SK-N-MC (cell line): Measurements from ENCODE around the gene EEF1AKMT3.
"Not testable (repeated sequence)": the region's sequence is repeated elsewhere in the genome, so short reads cannot be mapped to it uniquely, and the experiment has no call there.

Experiments used
- DNase-seq: peaks from one replicate; pipeline ENCODE4 v3.0.0-alpha.2; 2011; ENCODE audit warnings: low read depth, low spot score
- H3K27ac ChIP-seq: fragments of 200-600 bp; sonication (generic); 2 replicates; pipeline ENCODE4 v1.5.1; 2016; ENCODE audit warnings: mixed run types
- H3K36me3 ChIP-seq: fragments of 200-600 bp; sonication (generic); 2 replicates; pipeline ENCODE4 v1.6.1; 2017; ENCODE audit warnings: antibody characterized with exemption, low read length, mixed read lengths; ENCODE audit not compliant: insufficient read depth
- H3K4me3 ChIP-seq: fragments of 200-600 bp; sonication (generic); 2 replicates; pipeline ENCODE4 v1.5.1; 2016
- H3K9ac ChIP-seq: fragments of 200-600 bp; sonication (generic); 2 replicates; pipeline ENCODE4 v1.8.0; 2017; ENCODE audit warnings: mixed run types, mixed read lengths; ENCODE audit not compliant: insufficient read length
- H3K9me3 ChIP-seq: fragments of 200-600 bp; sonication (generic); 2 replicates; pipeline ENCODE4 v1.6.1; 2017; ENCODE audit warnings: low read depth, mild to moderate bottlenecking, antibody characterized with exemption, low read length, moderate library complexity, mixed read lengths
- EZH2 ChIP-seq: fragments of 200-600 bp; sonication (generic); IDR thresholded peaks from one replicate; pipeline ENCODE4 v1.6.1; 2017; ENCODE audit warnings: antibody characterized with exemption
- FOXP2 ChIP-seq: optimal IDR thresholded peaks from 2 replicates; pipeline ENCODE3; 2011; ENCODE audit warnings: mild to moderate bottlenecking, moderate library complexity; ENCODE audit not compliant: insufficient read depth; ENCODE audit errors: extremely low read length, control extremely low read depth
- POLR2AphosphoS5 ChIP-seq: IDR thresholded peaks from 2 replicates; pipeline ENCODE4 v1.6.1; 2012; ENCODE audit warnings: mild to moderate bottlenecking, low read depth, low read length, borderline replicate concordance

The EEF1AKMT3 gene

GRCh38 chr12:57765698-57766463 lies 6.5 kb upstream of the EEF1AKMT3 start:
- Histone ChIP-seq H3K27ac (no peak overlapping the region), H3K36me3 (peaks cover 22% of the 10 kb centered on the region), H3K4me3 (peak overlapping the region; percentile 64), H3K9ac (no peak overlapping the region), H3K9me3 (no peaks in the 10 kb centered on the region)
- TF ChIP-seq EZH2 (no peak), POLR2AphosphoS5 (no peak)
- DNase-seq, result no peak

- Histone ChIP-seq H3K9ac (no peak within 1 kb of the TSS), H3K36me3 (peaks cover 24% of the 10 kb centered on the region), H3K4me3 (no peak within 1 kb of the TSS), H3K27ac (no peak within 1 kb of the TSS), H3K9me3 (no peaks in the 10 kb centered on the region)
- TF ChIP-seq EZH2 (no peak), POLR2AphosphoS5 (peak; percentile 31; the same call in 1 of the 2 replicates)
- no peak for DNase-seq
Observed at GRCh38 chr12:57766464-57767304, 5.7 kb upstream of the EEF1AKMT3 start, which contains the start of gene CYP27B1. Gene CYP27B1, minus strand, starts transcription at chr12:57767078. Its CDS starts 37 bp downstream, at chr12:57767041.

GRCh38 chr12:57767305-57767698 lies 5.1 kb upstream of the EEF1AKMT3 start:
- DNase-seq, result no peak
- TF ChIP-seq FOXP2, result no peak
- no peak for TF ChIP-seq POLR2AphosphoS5
- no peak for TF ChIP-seq EZH2
- Histone ChIP-seq H3K9ac (no peak overlapping the region), H3K36me3 (peaks cover 24% of the 10 kb centered on the region), H3K27ac (no peak overlapping the region), H3K4me3 (no peak overlapping the region), H3K9me3 (no peaks in the 10 kb centered on the region)

GRCh38 chr12:57767876-57768275 lies 4.5 kb upstream of the EEF1AKMT3 start:
- Histone ChIP-seq H3K4me3 (no peak overlapping the region), H3K27ac (no peak overlapping the region), H3K36me3 (peaks cover 24% of the 10 kb centered on the region), H3K9ac (no peak overlapping the region), H3K9me3 (no peaks in the 10 kb centered on the region)
- no peak for TF ChIP-seq EZH2
- DNase-seq, result no peak

- H3K36me3 ChIP-seq, result peaks cover 24% of the 10 kb centered on the region
Observed at GRCh38 chr12:57769594-57769993, 2.8 kb upstream of the EEF1AKMT3 start.

GRCh38 chr12:57770734-57771133 lies 1.7 kb upstream of the EEF1AKMT3 start:
- Histone ChIP-seq H3K4me3 (no peak overlapping the region; the same call in 1 of the 2 replicates), H3K9me3 (no peaks in the 10 kb centered on the region), H3K27ac (no peak overlapping the region), H3K9ac (peak overlapping the region; percentile 98), H3K36me3 (peaks cover 24% of the 10 kb centered on the region)
- TF ChIP-seq FOXP2 (no peak), POLR2AphosphoS5 (no peak), EZH2 (no peak)
- DNase-seq, result no peak

More at GRCh38 chr12:57769594-57769993, 2.8 kb upstream of the EEF1AKMT3 start:
- DNase-seq, result no peak
- H3K27ac ChIP-seq, result no peak overlapping the region
- no peak overlapping the region for H3K4me3 ChIP-seq
- TF ChIP-seq POLR2AphosphoS5, result no peak
- H3K9ac ChIP-seq, result no peak overlapping the region
- no peaks in the 10 kb centered on the region for H3K9me3 ChIP-seq

- Histone ChIP-seq H3K27ac (peak overlapping the region; percentile 96), H3K9me3 (no peaks in the 10 kb centered on the region), H3K36me3 (peaks cover 24% of the 10 kb centered on the region), H3K4me3 (peak overlapping the region; percentile 98), H3K9ac (peak overlapping the region; percentile 98)
- TF ChIP-seq POLR2AphosphoS5 (no peak), FOXP2 (no peak), EZH2 (no peak)
- DNase-seq, result peak; percentile 89
Observed at GRCh38 chr12:57771236-57771872, 1.1 kb upstream of the EEF1AKMT3 start.

- Histone ChIP-seq H3K27ac (peak within 1 kb of the TSS; percentile 96), H3K36me3 (peaks cover 24% of the 10 kb centered on the region), H3K4me3 (peak within 1 kb of the TSS; percentile 98), H3K9me3 (no peaks in the 10 kb centered on the region), H3K9ac (peak within 1 kb of the TSS; percentile 98)
- TF ChIP-seq FOXP2 (no peak), POLR2AphosphoS5 (peak; percentile 97)
- DNase-seq, result peak; percentile 96
Observed at GRCh38 chr12:57771873-57772428, 463 bp upstream of the EEF1AKMT3 start, which contains the start of gene METTL1. Gene METTL1, minus strand, starts transcription at chr12:57772105. Its CDS starts 22 bp downstream, at chr12:57772083.

GRCh38 chr12:57774634-57775033 lies 2.2 kb downstream of the EEF1AKMT3 start:
- DNase-seq, result not testable (repeated sequence)

More at GRCh38 chr12:57774634-57775033, 2.2 kb downstream of the EEF1AKMT3 start:
- not testable (repeated sequence) for H3K9ac ChIP-seq, H3K9me3 ChIP-seq, H3K4me3 ChIP-seq, H3K27ac ChIP-seq
- peaks cover 13% of the 10 kb centered on the region for H3K36me3 ChIP-seq
